K562 (cell line): Measurements from ENCODE around the gene ZNF77. TPM values are rescaled to one million over a fixed set of nuclear protein-coding genes. Genes with fewer than 3 reads are reported as not detected.

ENCODE experiments used
- ARID1B ChIP-seq: fragments of 450-650 bp; IDR thresholded peaks from 2 replicates; pipeline ENCODE4 v1.6.1; 2016; ENCODE audit warnings: antibody characterized with exemption, mild to moderate bottlenecking, inconsistent platforms
- BRCA1 ChIP-seq, 2 experiments: fragments of 450-650 bp in 1 of 2; sonication (generic) in 1 of 2; formaldehyde crosslinking in 1 of 2; IDR thresholded peaks; 2 replicates each; pipeline versions ENCODE4 v1.5.0 to v1.6.1; 2017 to 2020; ENCODE audit warnings: mild to moderate bottlenecking in 1 of 2, missing genetic modification reagents in 1 of 2
- CHD4 ChIP-seq: fragments of 200-600 bp; sonication (generic); IDR thresholded peaks from 3 replicates; pipeline ENCODE4 v1.6.1; 2012; ENCODE audit warnings: low read depth, mild to moderate bottlenecking, mixed read lengths, low read length, inconsistent platforms; ENCODE audit not compliant: insufficient read depth, insufficient replicate concordance, poor library complexity, severe bottlenecking
- DMBX1 ChIP-seq: fragments of 250-450 bp; sonication (Bioruptor Pico); IDR thresholded peaks from 2 replicates; pipeline ENCODE4 v1.8.0; 2022; ENCODE audit warnings: inconsistent platforms, mild to moderate bottlenecking, moderate library complexity, borderline replicate concordance
- ETV1 ChIP-seq: fragments of 450-650 bp; conservative IDR thresholded peaks from 2 replicates; pipeline ENCODE4 v1.6.1; 2016; ENCODE audit warnings: missing genetic modification characterization, control low read depth, low read depth, missing compliant biosample characterization
- HDAC2 ChIP-seq: fragments of 450-650 bp; IDR thresholded peaks from 2 replicates; pipeline ENCODE4 v1.6.1; 2016; ENCODE audit warnings: mild to moderate bottlenecking
- MAFG ChIP-seq: fragments of 450-650 bp; conservative IDR thresholded peaks from 2 replicates; pipeline ENCODE4 v1.6.1; 2016; ENCODE audit warnings: missing genetic modification characterization, missing compliant biosample characterization
- NR4A1 ChIP-seq, 2 experiments: fragments of 250-450 bp in 1 of 2; fragments of 450-650 bp in 1 of 2; sonication (Bioruptor Pico) in 1 of 2; IDR thresholded peaks; 2 replicates each; pipeline versions ENCODE4 v1.4.0 to v1.6.1; 2016 to 2020; ENCODE audit warnings: mild to moderate bottlenecking in 2 of 2, missing compliant biosample characterization in 1 of 2, missing genetic modification characterization in 1 of 2, moderate library complexity in 1 of 2
- RAD51 ChIP-seq: fragments of 450-650 bp; IDR thresholded peaks from 2 replicates; pipeline ENCODE4 v1.7.1; 2016; ENCODE audit warnings: low read depth, mild to moderate bottlenecking, borderline replicate concordance
- RBFOX2 ChIP-seq: fragments of 200-400 bp; formaldehyde crosslinking; IDR thresholded peaks from 2 replicates; pipeline ENCODE4 v1.6.1; 2017; ENCODE audit warnings: low read depth, mild to moderate bottlenecking, low read length, moderate library complexity
- SAFB ChIP-seq: fragments of 200-400 bp; formaldehyde crosslinking; IDR thresholded peaks from 2 replicates; pipeline ENCODE4 v1.6.1; 2017; ENCODE audit warnings: low read depth, low read length, borderline replicate concordance
- SIX5 ChIP-seq, 2 experiments: IDR thresholded peaks; 2 replicates each; pipeline ENCODE4 v1.6.1; 2011; ENCODE audit warnings: low read length in 2 of 2, borderline replicate concordance in 1 of 2, low read depth in 1 of 2, mild to moderate bottlenecking in 1 of 2, moderate library complexity in 1 of 2; ENCODE audit not compliant: insufficient read depth in 1 of 2
- SMARCA4 ChIP-seq: fragments of 450-650 bp; IDR thresholded peaks from 2 replicates; pipeline ENCODE4 v1.6.1; 2016
- TARDBP ChIP-seq: fragments of 450-650 bp; IDR thresholded peaks from 2 replicates; pipeline ENCODE4 v1.6.1; 2016
- TFAM ChIP-seq: fragments of 250-450 bp; sonication (Bioruptor Pico); conservative IDR thresholded peaks from 2 replicates; pipeline ENCODE4 v1.5.0; 2021; ENCODE audit warnings: mild to moderate bottlenecking, moderate library complexity
- XRCC4 ChIP-seq: IDR thresholded peaks from one replicate; pipeline ENCODE4 v1.6.1; 2011; ENCODE audit not compliant: insufficient read depth, insufficient read length; ENCODE audit errors: extremely low read depth
- ZFP30 ChIP-seq: fragments of 250-450 bp; sonication (Bioruptor Pico); IDR thresholded peaks from 2 replicates; pipeline ENCODE4 v1.8.0; 2022; ENCODE audit warnings: moderate library complexity, mild to moderate bottlenecking, inconsistent platforms, borderline replicate concordance
- ZNF133 ChIP-seq: fragments of 250-450 bp; sonication (Bioruptor Pico); IDR thresholded peaks from 2 replicates; pipeline ENCODE4 v1.4.0; 2020; ENCODE audit warnings: mild to moderate bottlenecking
- ZNF274 ChIP-seq: IDR thresholded peaks from 2 replicates; pipeline ENCODE4 v1.6.1; 2011; ENCODE audit warnings: low read depth, mild to moderate bottlenecking, low read length, moderate library complexity, borderline replicate concordance
- ZNF311 ChIP-seq: fragments of 250-450 bp; sonication (Bioruptor Pico); IDR thresholded peaks from 2 replicates; pipeline ENCODE4 v1.4.0; 2020; ENCODE audit warnings: mild to moderate bottlenecking, moderate library complexity
- ZNF324 ChIP-seq: fragments of 250-450 bp; sonication (Bioruptor Pico); IDR thresholded peaks from 2 replicates; pipeline ENCODE4 v1.4.0; 2020; ENCODE audit warnings: mild to moderate bottlenecking
- ZNF589 ChIP-seq: fragments of 200-800 bp; sonication (Bioruptor generic); IDR thresholded peaks from 2 replicates; pipeline ENCODE4 v1.6.1; 2016; ENCODE audit warnings: low read depth, missing genetic modification characterization, missing compliant biosample characterization
- ZNF717 ChIP-seq: fragments of 250-450 bp; sonication (Bioruptor Pico); IDR thresholded peaks from 2 replicates; pipeline ENCODE4 v1.5.0; 2021
- polyA plus RNA-seq, 8 experiments: library from polyadenylated mRNA; depleted of rRNA in 4 of 8; stranded (reverse) in 5 of 8; unstranded in 3 of 8; fragments of >200 nt; fragmentation: Nextera tagmentation in 2 of 8; fragmentation: Illumina TruSeq in 1 of 8; extraction: Ambion mirVana in 2 of 8; extraction: Trizol in 1 of 8; gene quantifications; 2 replicates each; pipeline versions ENCODE4 v1.2.1 to v1.2.3, GENCODE V29; 2011 to 2014; ENCODE audit warnings: inconsistent platforms in 1 of 8, missing spikeins in 1 of 8
- total RNA-seq, 7 experiments: library from RNA; depleted of rRNA in 6 of 7; stranded (reverse); fragments of >200 nt in 6 of 7; fragmentation: Illumina TruSeq in 2 of 7; extraction: Trizol in 2 of 7; gene quantifications; 2 replicates each; pipeline versions ENCODE4 v1.2.1 to v1.2.3, GENCODE V29; 2011 to 2021; ENCODE audit warnings: low replicate concordance in 1 of 7
- TF ChIP-seq, protein P1 (sequence below): fragments of 250-450 bp; sonication (Bioruptor Pico); IDR thresholded peaks from 2 replicates; pipeline ENCODE4 v1.6.1; 2021; ENCODE audit warnings: mild to moderate bottlenecking
- TF ChIP-seq, protein P2 (sequence below): fragments of 450-650 bp; formaldehyde crosslinking; IDR thresholded peaks from 2 replicates; pipeline ENCODE4 v1.4.0; 2020; ENCODE audit warnings: mild to moderate bottlenecking, mixed read lengths
- TF ChIP-seq, protein P3 (sequence below): fragments of 250-450 bp; sonication (Bioruptor Pico); IDR thresholded peaks from 2 replicates; pipeline ENCODE4 v1.8.0; 2022; ENCODE audit warnings: inconsistent platforms, mild to moderate bottlenecking, moderate library complexity, borderline replicate concordance

The ZNF77 gene
- total and polyA plus RNA-seq, 9 of the 15 experiments (the other 6 are each of a cell fraction or from before 2014, with no cell fraction given) = 4.3 to 14.5 (median 7.7) TPM

DNA sequence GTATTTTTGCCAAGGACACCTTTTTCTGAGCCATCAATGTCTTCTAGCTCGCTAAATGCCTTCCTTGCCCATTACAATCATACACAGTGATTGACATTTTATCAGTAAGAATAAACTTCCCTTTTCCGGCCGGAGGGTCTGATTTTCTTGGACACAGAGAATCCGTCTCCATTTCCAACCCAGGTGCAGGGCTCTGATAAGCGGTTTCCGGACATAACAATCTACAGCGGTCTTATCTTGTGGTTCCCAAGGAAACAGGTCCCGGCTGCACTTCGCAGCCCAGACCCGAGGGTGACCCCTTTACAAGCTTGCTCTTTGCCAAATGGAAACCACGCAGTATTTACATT, 5.1 kb upstream of the ZNF77 start (continued):
- TF ChIP-seq ZFP30 (no peak), SAFB (no peak), RBFOX2 (no peak), CHD4 (no peak), BRCA1 (IDR thresholded peaks at IDR 0.05) (no peak), BRCA1 (CRISPR knock-in tag; IDR thresholded peaks at IDR 0.05) (no peak), ZNF274 (peak; percentile 59; the same call in 1 of the 2 replicates), ZNF717 (CRISPR knock-in tag) (no peak), ETV1 (tag) (peak; percentile 100), ARID1B (peak; percentile 99), ZNF133 (CRISPR knock-in tag) (no peak), ZNF311 (CRISPR knock-in tag) (peak; percentile 87), NR4A1 (CRISPR knock-in tag; IDR thresholded peaks at IDR 0.05) (no peak), NR4A1 (tag; IDR thresholded peaks at IDR 0.05) (peak; percentile 70; the same call in 1 of the 2 replicates), TARDBP (peak; percentile 87; the same call in 1 of the 2 replicates), ZNF589 (CRISPR knock-in tag) (peak; percentile 97), HDAC2 (peak; percentile 100), DMBX1 (CRISPR knock-in tag) (peak; percentile 91), XRCC4 (no peak), TFAM (no peak), RAD51 (peak; percentile 41; the same call in 1 of the 2 replicates), SMARCA4 (peak; percentile 99), MAFG (tag) (no peak), SIX5 (IDR thresholded peaks at IDR 0.05; ENCODE audit: borderline replicate concordance in 1 of 2, insufficient read depth in 1 of 2, low read depth in 1 of 2, low read length in 2 of 2) (no peak), ZNF324 (CRISPR knock-in tag) (no peak)
- TF ChIP-seq, protein P1, sequence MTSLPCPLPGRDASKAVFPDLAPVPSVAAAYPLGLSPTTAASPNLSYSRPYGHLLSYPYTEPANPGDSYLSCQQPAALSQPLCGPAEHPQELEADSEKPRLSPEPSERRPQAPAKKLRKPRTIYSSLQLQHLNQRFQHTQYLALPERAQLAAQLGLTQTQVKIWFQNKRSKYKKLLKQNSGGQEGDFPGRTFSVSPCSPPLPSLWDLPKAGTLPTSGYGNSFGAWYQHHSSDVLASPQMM (CRISPR knock-in tag) = no peak
- TF ChIP-seq, protein P2, sequence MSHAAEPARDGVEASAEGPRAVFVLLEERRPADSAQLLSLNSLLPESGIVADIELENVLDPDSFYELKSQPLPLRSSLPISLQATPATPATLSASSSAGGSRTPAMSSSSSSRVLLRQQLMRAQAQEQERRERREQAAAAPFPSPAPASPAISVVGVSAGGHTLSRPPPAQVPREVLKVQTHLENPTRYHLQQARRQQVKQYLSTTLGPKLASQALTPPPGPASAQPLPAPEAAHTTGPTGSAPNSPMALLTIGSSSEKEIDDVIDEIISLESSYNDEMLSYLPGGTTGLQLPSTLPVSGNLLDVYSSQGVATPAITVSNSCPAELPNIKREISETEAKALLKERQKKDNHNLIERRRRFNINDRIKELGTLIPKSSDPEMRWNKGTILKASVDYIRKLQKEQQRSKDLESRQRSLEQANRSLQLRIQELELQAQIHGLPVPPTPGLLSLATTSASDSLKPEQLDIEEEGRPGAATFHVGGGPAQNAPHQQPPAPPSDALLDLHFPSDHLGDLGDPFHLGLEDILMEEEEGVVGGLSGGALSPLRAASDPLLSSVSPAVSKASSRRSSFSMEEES = no peak
- TF ChIP-seq, protein P3, sequence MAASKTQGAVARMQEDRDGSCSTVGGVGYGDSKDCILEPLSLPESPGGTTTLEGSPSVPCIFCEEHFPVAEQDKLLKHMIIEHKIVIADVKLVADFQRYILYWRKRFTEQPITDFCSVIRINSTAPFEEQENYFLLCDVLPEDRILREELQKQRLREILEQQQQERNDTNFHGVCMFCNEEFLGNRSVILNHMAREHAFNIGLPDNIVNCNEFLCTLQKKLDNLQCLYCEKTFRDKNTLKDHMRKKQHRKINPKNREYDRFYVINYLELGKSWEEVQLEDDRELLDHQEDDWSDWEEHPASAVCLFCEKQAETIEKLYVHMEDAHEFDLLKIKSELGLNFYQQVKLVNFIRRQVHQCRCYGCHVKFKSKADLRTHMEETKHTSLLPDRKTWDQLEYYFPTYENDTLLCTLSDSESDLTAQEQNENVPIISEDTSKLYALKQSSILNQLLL (CRISPR knock-in tag) = no peak
